ENCODE results near the gene XKR8.
"Not testable (repeated sequence)": the region's sequence is repeated elsewhere in the genome, so short reads cannot be mapped to it uniquely, and the experiment has no call there.

Gene XKR8

GRCh38 chr1:27993241-27993640 is 33.5 kb downstream of the XKR8 start:
- no peak for DNase-seq

- DNase-seq, result no peak
Measured at GRCh38 chr1:27994060-27994459, 34.3 kb downstream of the XKR8 start.

- not testable (repeated sequence) for DNase-seq
Measured at GRCh38 chr1:27994526-27994925, 34.8 kb downstream of the XKR8 start.

- DNase-seq, result no peak
Measured at GRCh38 chr1:27999055-27999454, 39.3 kb downstream of the XKR8 start.

GRCh38 chr1:28002600-28002999 is 42.8 kb downstream of the XKR8 start:
- no peak for DNase-seq

GRCh38 chr1:28003117-28003516 is 43.3 kb downstream of the XKR8 start:
- DNase-seq, result not testable (repeated sequence)

GRCh38 chr1:28010969-28011368 is 51.2 kb downstream of the XKR8 start:
- no peak for DNase-seq
